PC-9 (cell line): ENCODE results near the gene WFDC8.
"Not testable (repeated sequence)": the region's sequence is repeated elsewhere in the genome, so short reads cannot be mapped to it uniquely, and the experiment has no call there.

Source experiments
- CTCF ChIP-seq: fragments of 200-600 bp; sonication (generic); conservative IDR thresholded peaks from 2 replicates; pipeline ENCODE4 v1.6.1; 2017; ENCODE audit warnings: mixed run types, antibody characterized with exemption, mild to moderate bottlenecking, moderate library complexity
- EZH2 ChIP-seq: fragments of 200-600 bp; sonication (generic); IDR thresholded peaks from 2 replicates; pipeline ENCODE4 v1.8.0; 2017; ENCODE audit warnings: antibody characterized with exemption, low read depth

DNA sequence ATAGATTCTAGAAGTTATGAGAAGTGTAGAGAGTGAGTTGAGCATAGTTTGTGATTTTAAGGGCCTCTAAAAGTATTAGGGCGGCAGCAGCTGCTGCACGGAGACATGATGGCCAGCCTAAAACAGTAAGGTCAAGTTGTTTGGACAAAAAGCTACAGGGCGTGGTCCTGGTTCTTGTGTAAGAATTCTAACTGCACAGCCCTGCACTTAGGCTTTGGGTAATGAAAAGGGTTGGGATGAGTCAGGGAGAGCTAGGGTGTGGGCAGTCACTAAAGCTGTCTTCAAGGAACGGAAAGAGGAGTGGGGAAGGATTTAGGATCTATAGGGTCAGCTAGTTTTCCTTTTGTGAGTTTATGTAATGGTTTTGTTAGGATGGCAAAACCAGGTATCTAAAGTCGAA is 6.9 kb upstream of the WFDC8 start:
- TF ChIP-seq CTCF, EZH2: not testable (repeated sequence)
